WTC11 (cell line): ENCODE results near the gene GJB3. TPM values are rescaled to one million over a fixed set of nuclear protein-coding genes. Genes with fewer than 3 reads are reported as not detected.

Experiments
- ATAC-seq: fragments of 200-7000 bp; cut with Tn5 transposase; 2 replicates; pipeline ENCODE4 v1.10.0; 2021; ENCODE audit warnings: mild to moderate bottlenecking, moderate library complexity
- CTCF ChIA-PET: fragments of 300-600 bp; sonication (Branson Sonifier 250); formaldehyde crosslinking; loops from one replicate; lab custom pipeline; 2021; ENCODE audit warnings: antibody characterized with exemption; lab: Charles Lee
- POLR2A ChIA-PET: fragments of 350-600 bp; sonication (Branson Sonifier 250); formaldehyde crosslinking; loops from one replicate; lab custom pipeline; 2021; ENCODE audit warnings: antibody characterized with exemption; lab: Charles Lee
- DNase-seq: peaks from one replicate; pipeline ENCODE4 v3.0.0; 2021; ENCODE audit warnings: low spot score
- H3K27ac Mint-ChIP-seq: 2 replicates; pipeline ENCODE4 v1.8.0; 2021; ENCODE audit warnings: mixed read lengths
- H3K27me3 Mint-ChIP-seq: 2 replicates; pipeline ENCODE4 v1.8.0; 2021; ENCODE audit warnings: low read depth, mild to moderate bottlenecking, moderate library complexity, mixed read lengths
- H3K36me3 Mint-ChIP-seq: 2 replicates; pipeline ENCODE4 v1.8.0; 2021; ENCODE audit warnings: mixed read lengths
- H3K4me1 Mint-ChIP-seq: 2 replicates; pipeline ENCODE4 v1.8.0; 2022; ENCODE audit warnings: mixed read lengths
- H3K4me3 Mint-ChIP-seq: 2 replicates; pipeline ENCODE4 v1.8.0; 2021; ENCODE audit warnings: mild to moderate bottlenecking, moderate library complexity, mixed read lengths
- H3K9me3 Mint-ChIP-seq: 2 replicates; pipeline ENCODE4 v1.8.0; 2021; ENCODE audit warnings: mixed read lengths
- GRHL2 ChIP-seq: fragments of 250-450 bp; sonication (Bioruptor Pico); IDR thresholded peaks from 2 replicates; pipeline ENCODE4 v1.8.0; 2022; ENCODE audit warnings: mild to moderate bottlenecking, moderate library complexity; ENCODE audit not compliant: insufficient replicate concordance, severe bottlenecking
- JUN ChIP-seq: sonication (generic); formaldehyde crosslinking; IDR thresholded peaks from 2 replicates; pipeline ENCODE4 v1.8.0; 2023; ENCODE audit warnings: mild to moderate bottlenecking, missing genetic modification reagents
- NFE2L1 ChIP-seq: sonication (generic); formaldehyde crosslinking; IDR thresholded peaks from 2 replicates; pipeline ENCODE4 v1.8.1; 2023; ENCODE audit warnings: missing genetic modification reagents
- NR3C1 ChIP-seq: sonication (generic); formaldehyde crosslinking; conservative IDR thresholded peaks from 2 replicates; pipeline ENCODE4 v1.8.1; 2023; ENCODE audit warnings: low read depth, mild to moderate bottlenecking, missing genetic modification reagents
- RORB ChIP-seq: fragments of 250-450 bp; sonication (Bioruptor Pico); IDR thresholded peaks from 2 replicates; pipeline ENCODE4 v1.9.0; 2021; ENCODE audit warnings: mild to moderate bottlenecking
- SMAD4 ChIP-seq: sonication (generic); formaldehyde crosslinking; IDR thresholded peaks from 2 replicates; pipeline ENCODE4 v1.8.0; 2022; ENCODE audit warnings: mild to moderate bottlenecking, missing genetic modification reagents
- ZBTB21 ChIP-seq: sonication (generic); formaldehyde crosslinking; IDR thresholded peaks from 2 replicates; pipeline ENCODE4 v1.8.1; 2023; ENCODE audit warnings: mild to moderate bottlenecking, missing genetic modification reagents, borderline replicate concordance
- total RNA-seq: library from RNA; stranded (reverse); gene quantifications from 3 replicates; pipeline ENCODE4 v1.2.3, GENCODE V29; 2021
- TF ChIP-seq, protein P1 (sequence below): sonication (generic); formaldehyde crosslinking; IDR thresholded peaks from 2 replicates; pipeline ENCODE4 v1.8.1; 2023; ENCODE audit warnings: mild to moderate bottlenecking, missing genetic modification reagents
- TF ChIP-seq, protein P2 (sequence below): sonication (generic); formaldehyde crosslinking; IDR thresholded peaks from 2 replicates; pipeline ENCODE4 v1.8.1; 2022; ENCODE audit warnings: low read depth, mild to moderate bottlenecking, moderate library complexity, missing genetic modification reagents, borderline replicate concordance
- TF ChIP-seq, protein P3 (sequence below): sonication (generic); formaldehyde crosslinking; conservative IDR thresholded peaks from 2 replicates; pipeline ENCODE4 v1.8.1; 2023; ENCODE audit warnings: mild to moderate bottlenecking, low read depth, missing genetic modification reagents, moderate library complexity
- TF ChIP-seq, protein P4 (sequence below): sonication (generic); formaldehyde crosslinking; IDR thresholded peaks from 2 replicates; pipeline ENCODE4 v1.8.1; 2023; ENCODE audit warnings: mild to moderate bottlenecking, moderate library complexity, missing genetic modification reagents
- TF ChIP-seq, protein P5 (sequence below): sonication (generic); formaldehyde crosslinking; IDR thresholded peaks from 2 replicates; pipeline ENCODE4 v1.8.0; 2022; ENCODE audit warnings: mild to moderate bottlenecking, missing genetic modification reagents
- TF ChIP-seq, protein P6 (sequence below): sonication (generic); formaldehyde crosslinking; IDR thresholded peaks from 2 replicates; pipeline ENCODE4 v1.8.0; 2023; ENCODE audit warnings: mild to moderate bottlenecking, missing genetic modification reagents

The GJB3 gene
- total RNA-seq, 1 experiment from 2014 or later = 0.46 TPM

DNA sequence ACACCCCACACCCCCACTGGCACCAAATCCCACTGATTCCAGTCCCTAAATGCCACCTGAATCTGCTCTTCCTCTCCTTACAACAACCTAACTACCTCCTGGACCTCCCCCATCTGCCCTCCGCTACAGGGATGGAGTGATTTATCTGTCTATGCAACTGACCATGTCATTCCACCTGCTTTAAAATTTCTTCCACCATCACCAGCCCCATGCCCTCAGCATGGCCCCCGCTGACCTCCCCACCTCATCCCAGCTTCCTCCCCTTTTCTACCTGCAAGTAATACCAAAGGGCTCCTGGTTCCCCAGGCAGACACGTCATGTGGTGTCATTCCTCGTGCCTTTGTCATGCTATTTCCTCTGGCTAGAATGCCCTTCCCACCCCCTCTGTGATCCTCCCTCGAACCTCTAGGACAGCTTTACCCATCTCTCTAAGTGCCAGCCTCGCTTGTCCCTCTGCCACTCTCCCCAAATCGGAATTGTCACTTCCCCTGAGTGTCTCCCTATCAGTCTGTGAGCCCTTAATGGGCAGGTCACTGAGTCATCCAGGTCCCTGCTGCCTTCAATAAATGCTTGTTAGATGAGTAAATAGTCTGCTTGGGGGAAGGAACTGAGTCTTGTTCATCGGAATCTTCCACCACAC is 17.8 kb upstream of the GJB3 start (continued):
- TF ChIP-seq, protein P1, sequence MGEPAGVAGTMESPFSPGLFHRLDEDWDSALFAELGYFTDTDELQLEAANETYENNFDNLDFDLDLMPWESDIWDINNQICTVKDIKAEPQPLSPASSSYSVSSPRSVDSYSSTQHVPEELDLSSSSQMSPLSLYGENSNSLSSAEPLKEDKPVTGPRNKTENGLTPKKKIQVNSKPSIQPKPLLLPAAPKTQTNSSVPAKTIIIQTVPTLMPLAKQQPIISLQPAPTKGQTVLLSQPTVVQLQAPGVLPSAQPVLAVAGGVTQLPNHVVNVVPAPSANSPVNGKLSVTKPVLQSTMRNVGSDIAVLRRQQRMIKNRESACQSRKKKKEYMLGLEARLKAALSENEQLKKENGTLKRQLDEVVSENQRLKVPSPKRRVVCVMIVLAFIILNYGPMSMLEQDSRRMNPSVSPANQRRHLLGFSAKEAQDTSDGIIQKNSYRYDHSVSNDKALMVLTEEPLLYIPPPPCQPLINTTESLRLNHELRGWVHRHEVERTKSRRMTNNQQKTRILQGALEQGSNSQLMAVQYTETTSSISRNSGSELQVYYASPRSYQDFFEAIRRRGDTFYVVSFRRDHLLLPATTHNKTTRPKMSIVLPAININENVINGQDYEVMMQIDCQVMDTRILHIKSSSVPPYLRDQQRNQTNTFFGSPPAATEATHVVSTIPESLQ (CRISPR knock-in tag) = no peak
- TF ChIP-seq, protein P2, sequence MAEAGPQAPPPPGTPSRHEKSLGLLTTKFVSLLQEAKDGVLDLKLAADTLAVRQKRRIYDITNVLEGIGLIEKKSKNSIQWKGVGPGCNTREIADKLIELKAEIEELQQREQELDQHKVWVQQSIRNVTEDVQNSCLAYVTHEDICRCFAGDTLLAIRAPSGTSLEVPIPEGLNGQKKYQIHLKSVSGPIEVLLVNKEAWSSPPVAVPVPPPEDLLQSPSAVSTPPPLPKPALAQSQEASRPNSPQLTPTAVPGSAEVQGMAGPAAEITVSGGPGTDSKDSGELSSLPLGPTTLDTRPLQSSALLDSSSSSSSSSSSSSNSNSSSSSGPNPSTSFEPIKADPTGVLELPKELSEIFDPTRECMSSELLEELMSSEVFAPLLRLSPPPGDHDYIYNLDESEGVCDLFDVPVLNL = no peak

DNA sequence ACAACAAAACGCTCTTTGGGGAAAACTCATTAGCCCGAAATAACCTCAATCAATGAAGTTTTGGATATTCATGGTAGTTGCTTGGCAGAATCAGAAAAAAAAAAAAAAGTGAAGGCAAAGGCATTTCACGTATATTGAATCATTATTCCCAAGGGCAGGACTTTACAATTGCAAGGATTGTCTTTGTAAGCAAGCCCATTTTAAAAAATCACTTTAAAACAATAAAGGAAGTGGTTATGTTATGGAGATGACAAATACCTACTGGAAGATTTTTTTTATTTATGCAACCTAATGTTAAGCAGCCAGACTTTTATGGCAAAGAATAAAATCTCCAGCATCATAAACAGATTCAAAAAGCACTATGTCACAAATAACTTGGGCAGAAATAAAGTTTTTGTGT is 12.2 kb upstream of the GJB3 start:
- no peak overlapping the region for H3K4me3 Mint-ChIP-seq
- DNase-seq = no peak
- no peaks in the 10 kb centered on the region for H3K36me3 Mint-ChIP-seq
- H3K4me1 Mint-ChIP-seq = no peaks in the 10 kb centered on the region
- ATAC-seq = no peak
- ChIA-PET CTCF (no interaction called here), POLR2A (no interaction called here)
- H3K27me3 Mint-ChIP-seq = peaks cover 3% of the 10 kb centered on the region; the same call in 1 of the 2 replicates
- peaks cover under 1% of the 10 kb centered on the region; the same call in 1 of the 2 replicates for H3K9me3 Mint-ChIP-seq
- H3K27ac Mint-ChIP-seq = no peak overlapping the region
- TF ChIP-seq SMAD4 = no peak
- TF ChIP-seq, protein P3, sequence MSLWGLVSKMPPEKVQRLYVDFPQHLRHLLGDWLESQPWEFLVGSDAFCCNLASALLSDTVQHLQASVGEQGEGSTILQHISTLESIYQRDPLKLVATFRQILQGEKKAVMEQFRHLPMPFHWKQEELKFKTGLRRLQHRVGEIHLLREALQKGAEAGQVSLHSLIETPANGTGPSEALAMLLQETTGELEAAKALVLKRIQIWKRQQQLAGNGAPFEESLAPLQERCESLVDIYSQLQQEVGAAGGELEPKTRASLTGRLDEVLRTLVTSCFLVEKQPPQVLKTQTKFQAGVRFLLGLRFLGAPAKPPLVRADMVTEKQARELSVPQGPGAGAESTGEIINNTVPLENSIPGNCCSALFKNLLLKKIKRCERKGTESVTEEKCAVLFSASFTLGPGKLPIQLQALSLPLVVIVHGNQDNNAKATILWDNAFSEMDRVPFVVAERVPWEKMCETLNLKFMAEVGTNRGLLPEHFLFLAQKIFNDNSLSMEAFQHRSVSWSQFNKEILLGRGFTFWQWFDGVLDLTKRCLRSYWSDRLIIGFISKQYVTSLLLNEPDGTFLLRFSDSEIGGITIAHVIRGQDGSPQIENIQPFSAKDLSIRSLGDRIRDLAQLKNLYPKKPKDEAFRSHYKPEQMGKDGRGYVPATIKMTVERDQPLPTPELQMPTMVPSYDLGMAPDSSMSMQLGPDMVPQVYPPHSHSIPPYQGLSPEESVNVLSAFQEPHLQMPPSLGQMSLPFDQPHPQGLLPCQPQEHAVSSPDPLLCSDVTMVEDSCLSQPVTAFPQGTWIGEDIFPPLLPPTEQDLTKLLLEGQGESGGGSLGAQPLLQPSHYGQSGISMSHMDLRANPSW (CRISPR knock-in tag) = no peak

DNA sequence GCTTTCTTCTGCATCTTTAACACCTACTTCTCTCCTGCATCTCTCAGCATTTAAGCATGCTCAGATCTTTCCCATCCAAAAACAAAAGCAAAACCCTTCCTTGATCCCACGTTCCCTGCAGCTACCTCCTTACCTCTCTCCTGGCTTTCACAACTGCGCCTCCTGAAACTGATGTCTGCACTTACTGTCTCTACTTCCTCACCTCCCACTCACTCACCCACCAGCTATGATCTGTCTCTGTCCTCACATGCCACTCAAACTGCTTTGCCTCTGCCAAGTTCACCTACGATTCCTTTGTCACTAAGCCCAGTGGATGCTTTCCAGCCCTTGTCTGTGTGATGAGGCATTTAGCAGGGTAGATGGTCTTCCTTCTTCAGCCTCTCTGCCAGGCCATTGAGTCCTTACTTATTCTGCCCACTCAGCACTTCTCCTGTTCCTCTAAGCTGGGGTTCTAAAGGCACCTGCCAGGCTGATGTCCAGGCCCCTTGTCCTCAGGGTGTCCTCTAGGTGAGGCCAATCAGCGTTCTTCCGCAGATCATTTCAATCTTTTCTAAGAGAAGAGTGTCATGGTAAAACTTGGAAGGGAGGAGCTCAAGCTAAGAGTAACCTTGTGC is 10.0 kb upstream of the GJB3 start:
- no peak for ATAC-seq

DNA sequence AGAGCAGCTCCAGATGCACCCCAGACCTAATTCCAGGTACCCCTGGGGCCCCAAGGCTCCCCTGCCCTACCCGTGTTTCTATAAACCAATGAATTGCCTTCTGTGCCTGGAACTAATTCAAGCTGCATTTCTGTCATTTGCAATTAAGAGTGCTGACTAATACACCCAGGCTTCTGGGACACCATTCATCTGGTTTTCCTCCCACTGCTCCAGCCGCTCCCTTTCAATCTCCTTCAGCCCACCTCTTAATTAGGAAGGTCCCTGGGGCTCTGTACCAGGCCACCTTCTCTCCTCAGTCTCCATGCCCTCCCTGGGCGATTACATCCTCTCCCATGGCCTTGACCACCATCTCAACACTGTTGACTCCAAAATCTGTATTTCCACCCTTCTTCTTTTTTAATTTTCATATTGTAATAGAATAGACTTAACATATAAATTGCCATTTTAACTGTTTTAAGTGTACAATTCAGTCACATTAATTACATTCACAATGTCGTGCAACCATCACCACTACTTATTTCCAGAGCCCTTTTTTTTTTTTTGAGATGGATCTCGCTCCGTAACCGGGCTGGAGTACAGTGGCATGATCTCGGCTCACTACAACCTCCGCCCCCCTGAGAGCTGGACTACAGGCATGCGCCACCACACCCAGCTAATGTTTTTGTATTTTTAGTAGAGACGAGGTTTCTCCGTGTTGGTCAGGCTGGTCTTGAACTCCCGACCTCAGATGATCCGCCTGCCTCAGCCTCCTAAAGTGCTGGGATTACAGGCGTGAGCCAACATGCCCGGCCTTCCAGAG is 9.2 kb upstream of the GJB3 start:
- no peaks in the 10 kb centered on the region for H3K36me3 Mint-ChIP-seq
- no peaks in the 10 kb centered on the region; the same call in 1 of the 2 replicates for H3K27me3 Mint-ChIP-seq
- DNase-seq (no peak), ATAC-seq (no peak)
- no peaks in the 10 kb centered on the region for H3K4me1 Mint-ChIP-seq
- H3K4me3 Mint-ChIP-seq = no peak overlapping the region
- H3K27ac Mint-ChIP-seq = no peak overlapping the region
- H3K9me3 Mint-ChIP-seq = no peaks in the 10 kb centered on the region
- CTCF ChIA-PET = interaction anchor here (1.4 to 1.5 kb wide), 2 partner anchors 14 kb away, joined by 3 to 4 read pairs; no protein-coding TSS in a partner anchor
- POLR2A ChIA-PET = no interaction called here
- TF ChIP-seq, protein P4, sequence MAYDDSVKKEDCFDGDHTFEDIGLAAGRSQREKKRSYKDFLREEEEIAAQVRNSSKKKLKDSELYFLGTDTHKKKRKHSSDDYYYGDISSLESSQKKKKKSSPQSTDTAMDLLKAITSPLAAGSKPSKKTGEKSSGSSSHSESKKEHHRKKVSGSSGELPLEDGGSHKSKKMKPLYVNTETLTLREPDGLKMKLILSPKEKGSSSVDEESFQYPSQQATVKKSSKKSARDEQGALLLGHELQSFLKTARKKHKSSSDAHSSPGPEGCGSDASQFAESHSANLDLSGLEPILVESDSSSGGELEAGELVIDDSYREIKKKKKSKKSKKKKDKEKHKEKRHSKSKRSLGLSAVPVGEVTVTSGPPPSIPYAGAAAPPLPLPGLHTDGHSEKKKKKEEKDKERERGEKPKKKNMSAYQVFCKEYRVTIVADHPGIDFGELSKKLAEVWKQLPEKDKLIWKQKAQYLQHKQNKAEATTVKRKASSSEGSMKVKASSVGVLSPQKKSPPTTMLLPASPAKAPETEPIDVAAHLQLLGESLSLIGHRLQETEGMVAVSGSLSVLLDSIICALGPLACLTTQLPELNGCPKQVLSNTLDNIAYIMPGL (CRISPR knock-in tag) = no peak
- TF ChIP-seq NR3C1 (CRISPR knock-in tag) (no peak), NFE2L1 (CRISPR knock-in tag) (no peak), GRHL2 (CRISPR knock-in tag) (no peak), ZBTB21 (no peak), RORB (CRISPR knock-in tag) (no peak)
- TF ChIP-seq, protein P5, sequence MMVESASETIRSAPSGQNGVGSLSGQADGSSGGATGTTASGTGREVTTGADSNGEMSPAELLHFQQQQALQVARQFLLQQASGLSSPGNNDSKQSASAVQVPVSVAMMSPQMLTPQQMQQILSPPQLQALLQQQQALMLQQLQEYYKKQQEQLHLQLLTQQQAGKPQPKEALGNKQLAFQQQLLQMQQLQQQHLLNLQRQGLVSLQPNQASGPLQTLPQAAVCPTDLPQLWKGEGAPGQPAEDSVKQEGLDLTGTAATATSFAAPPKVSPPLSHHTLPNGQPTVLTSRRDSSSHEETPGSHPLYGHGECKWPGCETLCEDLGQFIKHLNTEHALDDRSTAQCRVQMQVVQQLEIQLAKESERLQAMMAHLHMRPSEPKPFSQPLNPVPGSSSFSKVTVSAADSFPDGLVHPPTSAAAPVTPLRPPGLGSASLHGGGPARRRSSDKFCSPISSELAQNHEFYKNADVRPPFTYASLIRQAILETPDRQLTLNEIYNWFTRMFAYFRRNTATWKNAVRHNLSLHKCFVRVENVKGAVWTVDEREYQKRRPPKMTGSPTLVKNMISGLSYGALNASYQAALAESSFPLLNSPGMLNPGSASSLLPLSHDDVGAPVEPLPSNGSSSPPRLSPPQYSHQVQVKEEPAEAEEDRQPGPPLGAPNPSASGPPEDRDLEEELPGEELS (CRISPR knock-in tag) = no peak

More for the DNA sequence above, 10.0 kb upstream of the GJB3 start:
- Mint-ChIP-seq H3K27me3 (no peaks in the 10 kb centered on the region; the same call in 1 of the 2 replicates), H3K27ac (no peak overlapping the region), H3K9me3 (no peaks in the 10 kb centered on the region), H3K4me1 (no peaks in the 10 kb centered on the region), H3K36me3 (no peaks in the 10 kb centered on the region), H3K4me3 (no peak overlapping the region)
- CTCF ChIA-PET = interaction anchor here (1.4 to 1.5 kb wide), 2 partner anchors 13 to 15 kb away, joined by 3 to 4 read pairs; no protein-coding TSS in a partner anchor
- TF ChIP-seq, protein P6, sequence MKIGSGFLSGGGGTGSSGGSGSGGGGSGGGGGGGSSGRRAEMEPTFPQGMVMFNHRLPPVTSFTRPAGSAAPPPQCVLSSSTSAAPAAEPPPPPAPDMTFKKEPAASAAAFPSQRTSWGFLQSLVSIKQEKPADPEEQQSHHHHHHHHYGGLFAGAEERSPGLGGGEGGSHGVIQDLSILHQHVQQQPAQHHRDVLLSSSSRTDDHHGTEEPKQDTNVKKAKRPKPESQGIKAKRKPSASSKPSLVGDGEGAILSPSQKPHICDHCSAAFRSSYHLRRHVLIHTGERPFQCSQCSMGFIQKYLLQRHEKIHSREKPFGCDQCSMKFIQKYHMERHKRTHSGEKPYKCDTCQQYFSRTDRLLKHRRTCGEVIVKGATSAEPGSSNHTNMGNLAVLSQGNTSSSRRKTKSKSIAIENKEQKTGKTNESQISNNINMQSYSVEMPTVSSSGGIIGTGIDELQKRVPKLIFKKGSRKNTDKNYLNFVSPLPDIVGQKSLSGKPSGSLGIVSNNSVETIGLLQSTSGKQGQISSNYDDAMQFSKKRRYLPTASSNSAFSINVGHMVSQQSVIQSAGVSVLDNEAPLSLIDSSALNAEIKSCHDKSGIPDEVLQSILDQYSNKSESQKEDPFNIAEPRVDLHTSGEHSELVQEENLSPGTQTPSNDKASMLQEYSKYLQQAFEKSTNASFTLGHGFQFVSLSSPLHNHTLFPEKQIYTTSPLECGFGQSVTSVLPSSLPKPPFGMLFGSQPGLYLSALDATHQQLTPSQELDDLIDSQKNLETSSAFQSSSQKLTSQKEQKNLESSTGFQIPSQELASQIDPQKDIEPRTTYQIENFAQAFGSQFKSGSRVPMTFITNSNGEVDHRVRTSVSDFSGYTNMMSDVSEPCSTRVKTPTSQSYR (CRISPR knock-in tag) = no peak
- TF ChIP-seq JUN = no peak
- DNase-seq = no peak
- POLR2A ChIA-PET = no interaction called here
